ENCODE measurements around the gene CCNB1IP1.
"Not testable (repeated sequence)": the region's sequence is repeated elsewhere in the genome, so short reads cannot be mapped to it uniquely, and the experiment has no call there.

Gene CCNB1IP1

DNA sequence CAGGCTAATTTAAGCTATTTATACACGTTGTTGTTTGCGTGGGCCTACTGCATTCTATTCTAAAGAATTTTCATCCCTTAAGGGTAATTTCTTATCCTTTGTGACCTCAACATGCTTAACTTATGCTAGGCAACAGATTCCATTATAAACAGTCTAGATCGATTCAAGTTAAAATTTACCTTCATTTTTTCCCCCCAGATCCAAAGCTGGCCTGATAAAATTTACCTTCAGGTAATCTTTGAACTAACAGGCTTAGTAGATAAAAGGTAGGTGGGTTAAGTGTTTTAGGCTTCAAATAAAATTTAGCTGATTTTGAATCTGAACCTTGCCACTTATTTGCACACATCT, 389 bp upstream of the CCNB1IP1 start:
- in situ Hi-C loops (cut with MboI; ENCODE audit: low sequenced_read_pairs): no loop called here

GRCh38 chr14:20332431-20332787, 670 bp downstream of the CCNB1IP1 start:
- in situ Hi-C loops (cut with MboI; ENCODE audit: low sequenced_read_pairs): no loop called here

- in situ Hi-C loops (cut with MboI; ENCODE audit: low sequenced_read_pairs): no loop called here
These were observed 1.9 kb downstream of the CCNB1IP1 start for GRCh38 chr14:20331053-20331613.

- in situ Hi-C loops (cut with MboI; ENCODE audit: low sequenced_read_pairs): no loop called here
These were observed 3.7 kb downstream of the CCNB1IP1 start for GRCh38 chr14:20329355-20329754.

- in situ Hi-C loops (cut with MboI; ENCODE audit: low sequenced_read_pairs): no loop called here
These were observed 4.4 kb downstream of the CCNB1IP1 start for GRCh38 chr14:20328705-20329104.

- in situ Hi-C loops (cut with MboI; ENCODE audit: low sequenced_read_pairs): no loop called here
These were observed 5.8 kb downstream of the CCNB1IP1 start for GRCh38 chr14:20327005-20327869.

DNA sequence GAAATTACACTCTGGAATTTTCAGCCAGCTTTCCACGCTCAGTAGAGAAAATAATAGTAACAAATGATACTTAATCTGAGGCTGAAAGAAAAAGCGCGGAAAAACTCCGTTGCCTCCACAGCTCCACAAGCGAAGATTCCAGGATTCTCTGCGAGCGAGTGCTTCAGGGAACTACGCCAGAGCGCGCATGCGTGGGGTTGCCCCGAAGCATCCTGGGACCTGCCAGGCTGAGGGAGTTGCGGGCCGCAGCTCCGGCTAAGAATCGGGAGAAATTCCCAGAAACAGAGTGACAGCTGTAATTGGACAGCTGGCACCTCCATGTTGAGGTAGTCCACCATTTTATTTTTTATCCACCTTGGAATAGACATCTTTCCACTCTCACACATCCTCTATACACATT, 15.4 kb downstream of the CCNB1IP1 start:
- in situ Hi-C loops (cut with MboI; ENCODE audit: low sequenced_read_pairs): no loop called here

DNA sequence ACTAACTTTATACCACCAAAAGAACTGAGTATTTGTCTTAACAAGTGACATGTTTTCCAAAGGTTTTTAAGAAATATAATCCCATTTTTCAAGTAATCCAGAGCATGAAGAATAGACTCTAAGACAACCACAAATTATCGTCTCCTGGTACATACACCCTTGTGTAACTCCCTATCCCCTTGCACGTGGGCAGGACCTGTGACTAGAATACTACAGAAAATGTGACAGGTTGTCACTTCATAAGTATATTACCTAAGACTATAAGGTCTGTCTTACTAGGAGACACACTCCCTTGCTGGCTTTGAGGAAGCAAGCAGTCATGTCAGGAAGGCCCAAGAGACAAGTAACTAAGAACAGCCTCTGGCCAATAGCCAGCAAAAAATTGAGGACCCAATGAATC, 19.1 kb downstream of the CCNB1IP1 start:
- in situ Hi-C loops (cut with MboI; ENCODE audit: low sequenced_read_pairs): no loop called here

- in situ Hi-C loops (cut with MboI; ENCODE audit: low sequenced_read_pairs): no loop called here
These were observed 27.0 kb downstream of the CCNB1IP1 start for GRCh38 chr14:20306079-20306423.

GRCh38 chr14:20305265-20306078, 27.6 kb downstream of the CCNB1IP1 start, which contains the start of gene TTC5:
TSS of gene TTC5 (minus strand) at chr14:20305951. CDS start at chr14:20305937, 14 bp downstream.
- in situ Hi-C loops (cut with MboI; ENCODE audit: low sequenced_read_pairs): no loop called here

DNA sequence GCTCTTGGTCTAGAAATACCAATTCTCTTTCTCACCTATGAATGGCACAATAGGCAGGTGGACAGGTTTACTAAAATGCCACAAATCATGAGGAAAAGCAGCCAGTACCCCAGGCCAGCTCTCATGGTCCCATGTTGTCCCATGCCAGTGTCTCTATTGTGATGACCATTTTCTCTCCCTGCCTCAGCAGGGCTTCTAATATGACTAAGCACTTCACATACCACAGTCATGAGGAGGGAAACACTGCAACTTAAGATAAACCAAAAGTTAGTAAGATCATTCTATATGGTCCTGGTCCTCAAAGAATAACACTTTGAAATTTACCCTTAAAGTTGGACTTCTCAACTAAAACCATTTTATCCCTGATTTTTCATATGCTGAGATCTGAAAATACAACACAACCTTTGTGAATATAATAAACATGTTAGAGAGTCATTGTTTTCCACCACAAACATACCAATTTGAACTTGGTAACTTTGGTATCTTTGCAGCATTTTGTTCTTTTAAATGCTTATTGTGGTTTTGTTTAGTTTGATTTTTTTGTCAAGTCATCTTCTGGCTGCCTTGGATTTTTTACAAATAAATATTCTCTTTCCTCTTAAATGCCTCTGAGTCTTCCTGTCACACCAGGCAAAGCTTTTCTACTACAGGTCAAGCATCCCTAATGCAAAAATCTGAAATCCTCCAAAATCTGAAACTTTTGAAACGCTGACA, 30.9 kb downstream of the CCNB1IP1 start:
- in situ Hi-C loops (cut with MboI; ENCODE audit: low sequenced_read_pairs): no loop called here

DNA sequence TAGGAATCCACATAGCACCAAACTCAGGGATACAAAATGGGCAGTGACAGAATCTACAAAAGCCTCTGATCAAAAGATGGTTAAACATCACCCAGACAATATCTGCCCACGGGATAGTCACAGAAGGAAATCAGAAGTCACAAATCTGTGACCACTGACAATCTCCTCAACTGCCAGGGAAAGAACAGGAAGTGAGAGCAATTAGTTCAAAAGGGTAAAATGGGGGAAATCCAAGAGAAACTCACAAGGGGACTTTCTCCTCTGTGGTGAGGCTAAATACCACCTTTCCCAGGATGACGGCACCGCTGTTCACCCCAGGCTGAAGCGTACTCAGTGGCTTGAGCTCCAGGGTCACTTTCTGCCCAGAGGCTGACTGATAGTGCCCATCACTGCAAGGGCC, 38.0 kb downstream of the CCNB1IP1 start:
- in situ Hi-C loops (cut with MboI; ENCODE audit: low sequenced_read_pairs): no loop called here

- in situ Hi-C loops (cut with MboI; ENCODE audit: low sequenced_read_pairs): no loop called here
These were observed 38.4 kb downstream of the CCNB1IP1 start for GRCh38 chr14:20294636-20295035.

DNA sequence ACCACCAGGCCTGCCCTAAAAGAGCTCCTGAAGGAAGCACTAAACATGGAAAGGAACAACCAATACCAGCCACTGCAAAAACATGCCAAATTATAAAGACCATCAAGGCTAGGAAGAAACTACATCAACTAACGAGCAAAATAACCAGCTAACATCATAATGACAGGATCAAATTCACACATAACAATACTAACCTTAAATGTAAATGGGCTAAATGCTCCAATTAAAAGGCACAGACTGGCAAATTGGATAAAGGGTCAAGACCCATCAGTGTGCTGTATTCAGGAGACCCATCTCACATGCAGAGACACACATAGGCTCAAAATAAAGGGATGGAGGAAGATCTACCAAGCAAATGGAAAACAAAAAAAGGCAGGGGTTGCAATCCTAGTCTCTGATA, 51.1 kb downstream of the CCNB1IP1 start:
- in situ Hi-C loops (cut with MboI; ENCODE audit: low sequenced_read_pairs): not testable (repeated sequence)

DNA sequence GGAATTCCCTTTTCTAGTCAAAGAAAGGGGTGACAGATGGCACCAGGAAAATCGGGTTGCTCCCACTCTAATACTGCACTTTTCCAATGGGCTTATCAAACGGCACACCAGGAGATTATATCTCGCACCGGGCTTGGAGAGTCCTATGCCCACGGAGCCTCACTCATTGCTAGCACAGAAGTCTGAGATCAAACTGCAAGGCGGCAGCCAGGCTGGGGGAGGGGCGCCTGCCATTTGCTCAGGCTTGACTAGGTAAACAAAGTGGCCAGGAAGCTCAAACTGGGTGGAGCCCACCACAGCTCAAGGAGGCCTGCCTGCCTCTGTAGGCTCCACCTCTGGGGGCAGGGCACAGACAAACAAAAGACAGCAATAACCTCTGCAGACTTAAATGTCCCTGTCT, 52.8 kb downstream of the CCNB1IP1 start:
- in situ Hi-C loops (cut with MboI; ENCODE audit: low sequenced_read_pairs): not testable (repeated sequence)

GRCh38 chr14:20278414-20278813, 54.7 kb downstream of the CCNB1IP1 start:
- in situ Hi-C loops (cut with MboI; ENCODE audit: low sequenced_read_pairs): no loop called here

DNA sequence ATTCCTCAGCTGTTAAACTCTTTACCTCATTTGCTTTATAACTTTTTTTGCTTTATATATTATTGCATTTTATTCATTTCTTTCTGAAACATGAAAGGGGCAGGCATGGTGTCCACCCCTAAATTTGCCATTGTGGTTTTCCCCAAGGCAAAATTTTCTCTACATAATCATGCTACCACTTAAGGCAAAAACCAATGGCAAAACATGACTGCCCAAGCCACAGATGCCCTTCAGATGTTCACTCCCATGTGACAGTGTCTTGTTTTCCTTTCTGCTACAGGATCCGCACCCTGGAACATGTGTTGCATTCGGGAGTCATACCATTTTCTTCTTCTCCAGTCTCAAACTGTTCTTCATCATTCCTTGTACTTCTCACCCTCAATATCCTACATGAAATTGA, 55.7 kb downstream of the CCNB1IP1 start:
- in situ Hi-C loops (cut with MboI; ENCODE audit: low sequenced_read_pairs): no loop called here

DNA sequence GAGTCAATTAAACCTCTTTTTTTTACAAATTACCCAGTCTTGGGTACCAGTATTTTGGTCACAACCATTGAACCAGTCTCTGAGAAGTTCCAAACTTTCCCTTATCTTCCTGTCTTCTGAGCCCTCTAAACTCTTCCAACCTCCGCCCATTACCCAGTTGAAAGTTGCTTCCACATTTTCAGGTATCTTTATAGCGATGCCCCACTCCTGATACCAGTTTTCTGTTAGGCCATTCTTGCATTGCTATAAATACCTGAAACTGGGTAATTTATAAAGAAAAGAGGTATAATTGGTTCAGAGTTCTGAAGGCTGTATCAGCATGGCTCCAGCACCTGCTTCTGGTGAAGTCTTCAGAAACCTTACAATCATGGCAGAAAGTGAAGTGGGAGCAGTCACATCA, 59.0 kb downstream of the CCNB1IP1 start:
- in situ Hi-C loops (cut with MboI; ENCODE audit: low sequenced_read_pairs): no loop called here

DNA sequence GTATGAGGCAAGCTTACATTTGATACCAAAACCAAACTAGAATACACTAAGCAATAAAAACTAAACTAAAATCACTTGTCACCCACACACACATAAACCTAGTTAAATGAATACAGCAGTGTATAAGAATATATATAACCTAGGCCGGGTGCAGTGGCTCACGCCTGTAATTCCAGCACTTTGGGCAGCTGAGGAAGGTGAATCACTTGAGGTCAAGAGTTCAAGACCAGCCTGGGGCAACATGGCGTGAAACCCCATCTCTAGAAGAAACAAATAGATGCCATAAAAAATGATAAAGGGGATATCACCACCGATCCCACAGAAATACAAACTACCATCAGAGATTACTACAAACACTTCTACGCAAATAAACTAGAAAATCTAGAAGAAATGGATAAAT, 68.7 kb downstream of the CCNB1IP1 start:
- in situ Hi-C loops (cut with MboI; ENCODE audit: low sequenced_read_pairs): not testable (repeated sequence)

GRCh38 chr14:20262642-20263128, 70.4 kb downstream of the CCNB1IP1 start:
- in situ Hi-C loops (cut with MboI; ENCODE audit: low sequenced_read_pairs): no loop called here

Measured in hTERT RPE-1 (cell line).